NCI-H774 (cell line): ENCODE data around the gene GRAMD2B.

ENCODE experiments used
- DNase-seq: peaks from one replicate; lab custom pipeline; 2025; lab: John Stamatoyannopoulos, UW

The GRAMD2B gene

GRCh38 chr5:126542441-126542840 is 119.2 kb downstream of the GRAMD2B start:
- no peak for DNase-seq

GRCh38 chr5:126543009-126543408 is 119.8 kb downstream of the GRAMD2B start:
- no peak for DNase-seq

GRCh38 chr5:126543660-126544059 is 120.5 kb downstream of the GRAMD2B start:
- no peak for DNase-seq
